Muscle layer of duodenum (tissue), 2 donors: ENCODE data around the gene FAM184B.
"Not testable (repeated sequence)": the region's sequence is repeated elsewhere in the genome, so short reads cannot be mapped to it uniquely, and the experiment has no call there.

Source experiments
- H3K27ac ChIP-seq: one replicate; pipeline ENCODE4 v1.7.0; 2013; ENCODE audit warnings: mild to moderate bottlenecking, low read length
- H3K27me3 ChIP-seq: one replicate; pipeline ENCODE4 v1.7.0; 2013; ENCODE audit warnings: low read depth, mild to moderate bottlenecking, control low read depth, low read length
- H3K36me3 ChIP-seq, 2 donors: one replicate each; pipeline ENCODE4 v1.7.0; 2013; ENCODE audit warnings: low read length in 2 of 2, control low read depth in 1 of 2, mild to moderate bottlenecking in 1 of 2; ENCODE audit not compliant: insufficient read depth in 2 of 2, control insufficient read depth in 1 of 2
- H3K4me1 ChIP-seq, 2 donors: one replicate each; pipeline ENCODE4 v1.7.0; 2013; ENCODE audit warnings: low read length in 2 of 2, mild to moderate bottlenecking in 2 of 2, control low read depth in 1 of 2, moderate library complexity in 1 of 2; ENCODE audit not compliant: insufficient read depth in 2 of 2, control insufficient read depth in 1 of 2
- H3K4me3 ChIP-seq, 2 donors: one replicate each; pipeline ENCODE4 v1.7.0; 2013; ENCODE audit warnings: low read length in 2 of 2, low read depth in 1 of 2, mild to moderate bottlenecking in 1 of 2
- H3K9me3 ChIP-seq, 2 donors: one replicate each; pipeline ENCODE4 v1.7.0; 2013; ENCODE audit warnings: low read length in 2 of 2, control low read depth in 1 of 2, mild to moderate bottlenecking in 1 of 2; ENCODE audit not compliant: control insufficient read depth in 1 of 2
- donor health status: healthy.

The FAM184B gene

DNA sequence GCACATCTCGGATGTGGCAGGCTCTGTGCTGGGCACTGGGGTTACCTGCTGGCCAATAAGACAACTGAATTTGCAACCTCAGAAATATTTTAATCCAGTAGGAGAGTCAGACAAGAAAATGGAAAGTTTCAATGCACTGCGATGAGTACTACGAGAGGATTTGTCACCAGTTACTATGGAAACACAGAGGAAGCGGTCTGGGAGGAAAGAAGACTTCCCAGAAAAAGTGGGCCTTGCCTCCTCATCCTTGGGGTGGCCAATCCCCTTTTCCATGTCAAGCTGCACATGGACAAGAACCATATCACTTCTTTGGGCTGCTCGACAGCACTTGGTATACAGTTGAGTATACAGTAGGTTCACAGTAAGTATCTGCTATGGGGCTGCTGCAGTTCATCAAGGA, 67.6 kb downstream of the FAM184B start:
- Histone ChIP-seq H3K36me3 (no peaks in the 10 kb centered on the region), H3K4me3 (no peak overlapping the region), H3K27me3 (no peaks in the 10 kb centered on the region), H3K27ac (no peak overlapping the region), H3K4me1 (no peaks in the 10 kb centered on the region), H3K9me3 (no peaks in the 10 kb centered on the region)

DNA sequence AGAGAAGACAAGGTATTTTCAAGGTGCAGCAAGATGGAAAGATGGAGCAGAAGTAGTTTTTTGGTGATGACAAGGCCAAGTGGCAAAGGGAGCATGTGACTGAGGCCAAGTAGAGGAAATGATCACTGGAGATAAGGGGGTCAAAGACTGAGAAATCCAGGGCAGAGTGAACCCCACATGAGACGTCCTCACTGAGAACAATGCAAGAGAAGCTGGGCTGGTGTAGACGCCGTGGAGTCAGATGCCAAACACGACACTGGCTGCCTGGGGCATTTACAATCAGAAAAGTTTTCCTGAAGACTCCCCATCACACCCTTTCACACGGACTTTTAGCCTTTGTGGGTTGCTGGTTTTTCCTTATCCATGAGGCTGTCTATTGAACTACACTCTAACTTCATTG, 69.3 kb downstream of the FAM184B start:
- no peaks in the 10 kb centered on the region for H3K9me3 ChIP-seq
- H3K36me3 ChIP-seq: no peaks in the 10 kb centered on the region
- H3K27ac ChIP-seq: no peak overlapping the region
- H3K27me3 ChIP-seq: no peaks in the 10 kb centered on the region
- no peak overlapping the region for H3K4me3 ChIP-seq
- H3K4me1 ChIP-seq: no peaks in the 10 kb centered on the region

DNA sequence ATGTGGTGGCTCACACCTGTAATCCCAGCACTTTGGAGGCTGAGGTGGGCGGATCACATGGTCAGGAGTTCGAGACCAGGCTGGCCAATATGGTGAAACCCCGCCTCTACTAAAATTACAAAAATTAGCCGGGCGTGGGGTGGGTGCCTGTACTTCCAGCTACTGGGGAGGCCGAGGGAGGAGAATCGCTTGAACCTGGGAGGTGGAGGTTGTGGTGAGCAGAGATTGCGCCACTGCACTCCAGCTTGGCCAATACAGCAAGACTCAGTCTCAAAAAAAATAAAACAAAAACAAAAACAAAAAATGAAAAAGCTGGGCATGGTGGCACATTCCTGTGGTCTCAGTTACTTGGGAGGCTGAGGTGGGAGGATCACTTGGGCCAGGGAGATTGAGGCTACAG, 70.2 kb downstream of the FAM184B start:
- H3K27me3 ChIP-seq, H3K27ac ChIP-seq, H3K4me3 ChIP-seq, H3K4me1 ChIP-seq, H3K9me3 ChIP-seq, H3K36me3 ChIP-seq: not testable (repeated sequence)

DNA sequence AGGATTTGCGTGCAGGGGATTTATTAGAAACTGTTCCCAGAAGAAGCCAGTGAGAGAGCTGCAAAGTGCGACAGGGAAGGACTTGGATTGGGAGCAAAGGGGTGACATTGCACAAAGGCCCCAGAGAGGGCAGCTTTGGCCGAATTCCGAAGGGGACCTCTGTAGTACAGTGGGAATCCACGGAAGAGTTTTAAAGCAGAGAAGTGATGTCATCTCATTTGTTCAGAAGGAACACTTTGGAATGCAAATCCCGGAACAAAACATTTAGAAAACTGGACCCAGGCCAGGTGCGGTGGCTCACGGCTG, 71.7 kb downstream of the FAM184B start:
- no peaks in the 10 kb centered on the region for H3K4me1 ChIP-seq
- H3K36me3 ChIP-seq: no peaks in the 10 kb centered on the region
- no peaks in the 10 kb centered on the region for H3K27me3 ChIP-seq
- no peaks in the 10 kb centered on the region for H3K9me3 ChIP-seq
- no peak overlapping the region for H3K27ac ChIP-seq
- no peak overlapping the region for H3K4me3 ChIP-seq

DNA sequence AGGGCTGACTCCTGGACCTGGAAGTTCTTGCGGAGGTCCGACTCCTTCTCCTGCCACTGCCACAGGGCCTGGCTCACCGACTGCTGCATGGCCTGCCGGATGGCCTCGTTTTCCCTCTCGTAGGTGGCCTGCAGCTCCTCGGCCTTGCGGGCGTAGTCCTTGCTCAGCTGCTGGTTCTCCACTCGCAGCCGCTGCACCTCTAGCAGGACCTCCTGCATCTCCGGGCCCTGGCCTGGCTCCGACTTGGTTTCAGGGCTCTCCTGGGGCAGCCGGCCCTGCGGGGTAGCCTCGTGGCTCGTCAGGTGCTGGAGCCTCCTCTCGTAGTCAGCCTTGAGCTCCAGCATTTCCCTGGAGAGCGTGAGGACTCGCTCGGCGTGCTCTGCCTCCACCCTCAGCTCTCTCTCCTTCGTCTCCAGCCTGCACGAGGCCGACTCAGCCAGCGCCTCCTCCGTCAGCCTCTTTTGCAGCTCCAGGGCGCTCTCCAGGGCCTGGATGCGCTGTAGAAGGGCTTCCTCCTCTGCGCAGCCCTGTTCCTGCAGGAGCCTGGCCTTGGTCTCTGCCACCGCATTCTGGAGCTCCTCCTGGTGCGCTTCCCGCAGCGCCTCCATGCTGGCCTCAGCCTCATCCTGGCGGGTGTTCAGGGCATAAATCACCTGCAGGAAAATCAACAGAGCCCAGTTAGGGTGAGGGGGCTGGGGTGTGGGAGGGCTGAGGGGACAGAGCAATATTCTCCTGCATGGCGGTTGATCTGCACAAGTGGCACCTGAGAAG, 72.2 kb downstream of the FAM184B start:
- Histone ChIP-seq H3K27me3 (no peaks in the 10 kb centered on the region), H3K4me3 (no peak overlapping the region), H3K9me3 (no peaks in the 10 kb centered on the region), H3K4me1 (no peaks in the 10 kb centered on the region), H3K27ac (no peak overlapping the region), H3K36me3 (no peaks in the 10 kb centered on the region)

DNA sequence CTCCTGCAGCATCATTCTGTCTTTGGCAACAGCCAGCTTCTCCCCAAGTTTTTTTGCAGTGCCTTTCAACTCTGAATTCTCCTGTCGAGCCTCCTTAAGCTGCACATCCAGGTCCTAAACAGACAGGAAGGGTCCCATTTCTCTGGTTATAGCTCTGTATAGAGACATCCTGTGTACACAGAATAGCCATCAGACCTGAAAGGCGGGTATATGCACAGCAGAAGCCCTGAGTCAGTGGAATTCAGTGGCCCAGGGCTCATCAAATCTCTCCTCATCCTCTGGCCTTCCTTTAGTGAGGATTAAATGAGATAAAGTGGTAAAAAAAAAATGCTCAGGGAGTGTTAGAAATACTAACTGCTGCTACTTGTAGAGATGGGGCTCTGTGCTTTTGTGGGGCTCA, 73.8 kb downstream of the FAM184B start:
- Histone ChIP-seq H3K27ac (no peak overlapping the region), H3K9me3 (no peaks in the 10 kb centered on the region), H3K4me3 (no peak overlapping the region), H3K36me3 (no peaks in the 10 kb centered on the region), H3K4me1 (no peaks in the 10 kb centered on the region), H3K27me3 (no peaks in the 10 kb centered on the region)

DNA sequence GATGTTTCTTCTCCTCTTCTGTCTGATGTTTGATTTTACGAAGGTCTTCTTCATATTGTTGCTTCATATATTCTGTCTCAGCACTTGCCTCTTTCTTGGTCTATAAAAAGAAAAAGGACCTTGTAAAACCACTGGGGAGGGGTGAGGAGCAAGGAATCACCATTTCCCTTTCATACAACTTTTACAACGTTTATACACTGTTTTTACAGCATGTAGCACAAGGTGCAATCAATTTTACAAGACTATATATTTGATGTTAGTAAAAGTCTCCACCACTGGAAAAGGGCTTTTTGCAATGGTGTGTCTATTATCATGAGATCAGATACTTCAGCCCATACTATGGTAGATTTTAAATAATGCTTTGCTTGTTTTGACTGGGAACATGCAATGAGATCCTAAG, 76.3 kb downstream of the FAM184B start:
- Histone ChIP-seq H3K27ac (no peak overlapping the region), H3K4me1 (no peaks in the 10 kb centered on the region), H3K36me3 (no peaks in the 10 kb centered on the region), H3K9me3 (no peaks in the 10 kb centered on the region), H3K4me3 (no peak overlapping the region), H3K27me3 (no peaks in the 10 kb centered on the region)

DNA sequence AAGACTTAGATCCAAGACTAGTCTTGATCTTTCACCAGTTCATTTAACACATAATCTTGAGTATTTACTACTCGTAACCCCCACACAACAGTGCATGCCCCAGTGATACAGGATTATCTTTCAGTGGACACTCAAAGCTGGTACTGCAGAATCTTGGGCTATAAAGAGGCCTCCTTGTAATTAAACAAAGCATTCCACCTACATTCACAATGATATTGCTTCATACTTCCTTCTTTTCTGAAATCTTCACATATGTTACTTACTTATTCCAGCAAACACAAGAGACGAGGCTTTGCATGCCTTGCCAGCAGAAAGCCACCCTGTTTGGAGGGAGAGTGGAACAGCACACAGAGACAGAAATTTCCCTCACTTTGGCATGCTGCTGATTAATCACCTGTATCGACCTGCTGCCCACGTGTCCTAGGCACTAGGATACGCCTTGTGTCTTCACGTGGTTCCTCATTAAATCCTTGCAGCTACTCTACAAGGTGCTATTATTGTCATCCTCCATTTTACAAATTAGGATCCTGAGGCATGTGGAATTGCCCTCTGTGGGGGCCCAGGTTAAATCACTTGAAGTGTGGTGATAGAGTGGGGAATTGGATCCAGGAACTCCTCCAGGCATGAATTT, 77.3 kb downstream of the FAM184B start:
- H3K4me1 ChIP-seq: no peaks in the 10 kb centered on the region
- no peaks in the 10 kb centered on the region for H3K27me3 ChIP-seq
- H3K27ac ChIP-seq: no peak overlapping the region
- no peak overlapping the region for H3K4me3 ChIP-seq
- H3K9me3 ChIP-seq: no peaks in the 10 kb centered on the region
- no peaks in the 10 kb centered on the region for H3K36me3 ChIP-seq

DNA sequence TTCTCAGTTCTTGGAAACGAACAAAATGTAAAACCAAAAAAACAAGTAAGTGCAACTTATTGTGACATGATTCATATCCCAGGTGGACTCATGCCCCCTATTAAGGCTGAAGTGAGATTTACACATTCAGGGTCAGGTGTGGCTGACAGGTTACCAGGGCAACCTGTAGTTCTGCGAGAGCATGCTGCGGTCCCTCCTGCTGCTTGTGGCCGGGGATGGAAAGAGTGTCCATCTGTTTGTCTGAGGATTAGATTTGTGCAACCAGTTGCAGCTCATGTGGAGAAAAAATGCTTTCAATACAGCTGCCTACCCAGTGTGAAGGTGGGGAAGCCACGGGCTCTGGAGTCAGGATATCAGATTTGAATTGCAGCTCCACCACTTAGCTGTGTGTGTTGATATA, 78.8 kb downstream of the FAM184B start:
- Histone ChIP-seq H3K4me3 (no peak overlapping the region), H3K9me3 (no peaks in the 10 kb centered on the region), H3K36me3 (no peaks in the 10 kb centered on the region), H3K4me1 (no peaks in the 10 kb centered on the region), H3K27ac (no peak overlapping the region), H3K27me3 (no peaks in the 10 kb centered on the region)

DNA sequence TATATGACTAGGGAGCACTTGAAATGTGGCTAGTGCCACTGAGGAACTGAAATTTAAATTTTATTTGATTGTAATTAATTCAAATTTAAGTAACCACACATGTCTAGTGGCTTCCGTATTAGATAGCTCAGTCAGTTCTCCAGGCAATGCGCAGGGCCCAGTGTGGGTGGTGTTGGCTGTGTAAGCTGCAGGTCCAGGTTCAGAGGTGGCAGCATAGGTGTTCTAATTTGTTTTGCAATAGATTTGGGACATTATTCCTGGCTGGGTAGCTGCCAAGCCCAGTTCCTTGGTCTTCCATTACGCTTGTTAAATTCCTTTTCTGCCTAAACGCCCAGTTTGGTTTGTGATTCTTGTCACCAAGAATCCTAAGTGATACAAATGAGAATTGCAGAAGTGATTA, 79.5 kb downstream of the FAM184B start:
- Histone ChIP-seq H3K36me3 (no peaks in the 10 kb centered on the region), H3K4me1 (no peaks in the 10 kb centered on the region), H3K27me3 (no peaks in the 10 kb centered on the region), H3K27ac (no peak overlapping the region), H3K9me3 (no peaks in the 10 kb centered on the region), H3K4me3 (no peak overlapping the region)

DNA sequence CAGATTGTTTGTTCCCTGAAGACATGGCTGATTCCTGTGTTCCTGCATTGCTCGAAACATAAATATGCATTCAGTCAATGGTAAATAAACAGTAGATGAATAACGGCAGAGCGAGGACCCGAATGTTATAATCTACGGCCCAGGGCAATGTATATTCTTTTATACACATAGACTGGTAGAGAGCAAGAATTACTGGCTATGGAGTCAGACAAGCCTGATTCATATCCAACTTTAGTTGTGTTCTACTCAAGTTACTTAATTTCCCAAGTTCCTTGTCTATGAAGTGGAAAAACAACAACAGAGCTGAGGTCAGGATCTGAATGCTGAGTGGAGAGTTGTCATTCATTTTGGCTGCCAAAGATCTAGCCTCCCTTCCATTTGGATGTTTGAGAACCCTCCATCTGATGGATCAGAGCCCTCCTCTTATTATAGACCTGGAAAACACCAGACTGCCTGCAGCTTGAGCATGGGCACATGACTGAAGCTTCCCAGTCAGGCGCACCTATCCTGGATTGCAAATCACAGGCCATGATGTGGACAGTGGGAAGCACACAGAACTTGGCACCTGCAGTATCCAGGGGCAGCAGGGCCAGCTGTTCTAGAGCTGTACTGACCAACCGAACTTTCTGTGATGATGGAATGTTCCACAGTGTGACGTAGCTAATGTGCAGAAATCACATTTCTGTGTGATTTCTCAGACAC, 80.1 kb downstream of the FAM184B start:
- Histone ChIP-seq H3K4me1 (no peaks in the 10 kb centered on the region), H3K27me3 (no peaks in the 10 kb centered on the region), H3K4me3 (no peak overlapping the region), H3K27ac (no peak overlapping the region), H3K9me3 (no peaks in the 10 kb centered on the region), H3K36me3 (no peaks in the 10 kb centered on the region)
